Prostate gland (tissue), 2 donors: Measurements from ENCODE around the gene TIMP3.

Experiments used
- CTCF ChIP-seq, 4 experiments: fragments of 200-600 bp in 2 of 4; fragments of 450-650 bp in 2 of 4; sonication (generic) in 2 of 4; IDR thresholded peaks; 1 replicate in 3 of 4; 2 replicates in 1 of 4; pipeline ENCODE4 v1.5.1; 2016 to 2019; ENCODE audit warnings: antibody characterized with exemption in 4 of 4, mild to moderate bottlenecking in 2 of 4, moderate library complexity in 2 of 4
- POLR2A ChIP-seq: fragments of 450-650 bp; IDR thresholded peaks from one replicate; pipeline ENCODE4 v1.6.1; 2016; ENCODE audit warnings: antibody characterized with exemption, mild to moderate bottlenecking
- POLR2AphosphoS5 ChIP-seq: sonication (generic); formaldehyde crosslinking; IDR thresholded peaks from one replicate; pipeline ENCODE4 v1.6.1; 2017; ENCODE audit warnings: antibody characterized with exemption

DNA sequence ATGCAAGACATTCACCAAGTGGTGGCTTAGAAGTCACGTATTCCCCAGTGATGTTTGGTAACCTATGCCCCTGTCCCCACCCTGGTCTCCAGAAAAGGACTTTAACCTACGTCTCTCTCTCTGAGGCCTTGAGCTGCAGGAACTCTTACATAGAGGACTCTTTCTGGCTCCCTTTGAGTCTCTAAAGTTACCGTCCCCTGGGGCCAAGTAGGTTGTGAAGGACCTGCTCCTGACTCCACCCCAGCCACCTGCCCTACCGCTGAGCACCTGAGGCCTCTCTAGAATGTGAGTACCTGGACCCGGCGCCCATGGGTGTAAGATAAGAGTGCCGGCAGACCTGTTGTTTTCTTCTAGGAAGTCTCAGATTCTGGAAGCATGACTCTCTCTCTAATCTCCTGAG lies 95.4 kb downstream of the TIMP3 start:
- TF ChIP-seq CTCF (IDR thresholded peaks at IDR 0.05), result no peak
- TF ChIP-seq POLR2AphosphoS5, result no peak
- no peak for TF ChIP-seq POLR2A
